H1 (cell line): ENCODE results near the gene FGF21. TPM values are rescaled to one million over a fixed set of nuclear protein-coding genes. Genes with fewer than 3 reads are reported as not detected.

ENCODE experiments used
- CTCF ChIA-PET: fragments of 300-600 bp; sonication (Branson Sonifier 250); formaldehyde crosslinking; loops from one replicate; lab custom pipeline; 2021; ENCODE audit not compliant: partially characterized antibody; lab: Charles Lee
- POLR2A ChIA-PET: fragments of 300-600 bp; sonication (Branson Sonifier 250); formaldehyde crosslinking; loops from one replicate; lab custom pipeline; 2021; ENCODE audit warnings: inconsistent platforms; ENCODE audit not compliant: partially characterized antibody; lab: Charles Lee
- DNase-seq, 2 experiments: peaks; one replicate each; pipeline versions ENCODE4 v3.0.0 to v3.0.0-alpha.2; 2010 to 2022; ENCODE audit warnings: low spot score in 2 of 2, low read depth in 1 of 2, mixed read lengths in 1 of 2
- FAIRE-seq: peaks from 2 replicates; lab custom pipeline; 2011; peaks lifted over from hg19 to GRCh38; lab: Jason Lieb, UNC
- H2AFZ ChIP-seq: 2 replicates; pipeline ENCODE4 v1.8.1; 2012; ENCODE audit warnings: low read length, inconsistent platforms
- H2AK5ac ChIP-seq: 2 replicates; pipeline ENCODE4 v1.6.1; 2013; ENCODE audit warnings: low read depth, low read length
- H2BK120ac ChIP-seq: replicated peaks from 2 replicates; pipeline ENCODE3; 2013; ENCODE audit warnings: low read depth, low read length, inconsistent platforms
- H2BK12ac ChIP-seq: 2 replicates; pipeline ENCODE4 v1.6.1; 2013; ENCODE audit warnings: low read depth, low read length
- H2BK15ac ChIP-seq: 2 replicates; pipeline ENCODE4 v1.6.1; 2013; ENCODE audit warnings: low read length
- H2BK20ac ChIP-seq: 2 replicates; pipeline ENCODE4 v1.6.1; 2013; ENCODE audit warnings: low read length
- H2BK5ac ChIP-seq: 2 replicates; pipeline ENCODE4 v1.6.1; 2013; ENCODE audit warnings: low read depth, low read length
- H3K14ac ChIP-seq: 2 replicates; pipeline ENCODE4 v1.6.1; 2013; ENCODE audit warnings: inconsistent platforms; ENCODE audit not compliant: insufficient read length
- H3K18ac ChIP-seq: 2 replicates; pipeline ENCODE4 v1.6.1; 2013; ENCODE audit warnings: low read length; ENCODE audit errors: extremely low read depth
- H3K23ac ChIP-seq: 2 replicates; pipeline ENCODE4 v1.6.1; 2013; ENCODE audit warnings: inconsistent platforms; ENCODE audit not compliant: insufficient read length
- H3K23me2 ChIP-seq: 2 replicates; pipeline ENCODE4 v1.6.1; 2013; ENCODE audit warnings: low read depth, low read length
- H3K27ac ChIP-seq: 2 replicates; pipeline ENCODE4 v1.6.1; 2011; ENCODE audit warnings: low read depth, low read length, inconsistent platforms
- H3K27me3 ChIP-seq, 4 experiments: replicated peaks in 1 of 4; 1 replicate in 1 of 4; 2 replicates in 3 of 4; pipeline versions ENCODE4 v1.6.1 to v1.8.1; 2011 to 2013; ENCODE audit warnings: low read length in 3 of 4, mild to moderate bottlenecking in 3 of 4, inconsistent platforms in 2 of 4, mixed read lengths in 2 of 4, moderate library complexity in 1 of 4; ENCODE audit not compliant: control insufficient read depth in 3 of 4, insufficient read depth in 3 of 4; ENCODE audit errors: extremely low read depth in 1 of 4
- H3K36me3 ChIP-seq, 4 experiments: 2 replicates each; pipeline versions ENCODE4 v1.6.1 to v1.8.1; 2011 to 2013; ENCODE audit warnings: mild to moderate bottlenecking in 4 of 4, low read length in 3 of 4, moderate library complexity in 2 of 4, control low read depth in 1 of 4, inconsistent platforms in 1 of 4; ENCODE audit not compliant: insufficient read depth in 4 of 4, control insufficient read depth in 2 of 4
- H3K4ac ChIP-seq: replicated peaks from 2 replicates; pipeline ENCODE3; 2013; ENCODE audit warnings: low read length, low read depth, mixed read lengths, inconsistent platforms; ENCODE audit not compliant: insufficient read length
- H3K4me1 ChIP-seq, 4 experiments: replicated peaks in 1 of 4; 1 replicate in 1 of 4; 2 replicates in 3 of 4; pipeline versions ENCODE4 v1.6.1 to v1.8.1; 2011 to 2013; ENCODE audit warnings: low read length in 3 of 4, inconsistent platforms in 2 of 4, mixed read lengths in 1 of 4; ENCODE audit not compliant: insufficient read depth in 4 of 4, control insufficient read depth in 3 of 4
- H3K4me2 ChIP-seq, 2 experiments: 2 replicates each; pipeline versions ENCODE4 v1.6.1 to v1.8.1; 2011 to 2013; ENCODE audit warnings: low read depth in 2 of 2, low read length in 2 of 2, control low read depth in 1 of 2, inconsistent platforms in 1 of 2, mild to moderate bottlenecking in 1 of 2; ENCODE audit not compliant: insufficient read depth in 1 of 2
- H3K4me3 ChIP-seq, 4 experiments: fragments of 200-600, 300-600 bp in 1 of 4; sonication (generic), shearing (Covaris generic), sonication (Bioruptor Twin) in 1 of 4; 2 replicates each; pipeline versions ENCODE4 v1.5.1 to v1.8.1; 2011 to 2016; ENCODE audit warnings: low read length in 4 of 4, low read depth in 3 of 4, control low read depth in 2 of 4, inconsistent platforms in 2 of 4, mild to moderate bottlenecking in 2 of 4, mixed read lengths in 1 of 4, moderate library complexity in 1 of 4; ENCODE audit not compliant: insufficient read depth in 2 of 4; ENCODE audit errors: extremely low read depth in 1 of 4
- H3K56ac ChIP-seq: replicated peaks from 2 replicates; pipeline ENCODE3; 2013; ENCODE audit warnings: low read depth, mild to moderate bottlenecking, mixed read lengths, low read length, inconsistent platforms; ENCODE audit not compliant: insufficient read length
- H3K79me1 ChIP-seq: 2 replicates; pipeline ENCODE4 v1.6.1; 2013; ENCODE audit warnings: low read depth, low read length, control low read depth
- H3K79me2 ChIP-seq, 2 experiments: 2 replicates each; pipeline versions ENCODE4 v1.6.1 to v1.8.1; 2012 to 2013; ENCODE audit warnings: low read length in 2 of 2, mild to moderate bottlenecking in 2 of 2, inconsistent platforms in 1 of 2; ENCODE audit not compliant: insufficient read depth in 2 of 2, control insufficient read depth in 1 of 2
- H3K9ac ChIP-seq, 4 experiments: replicated peaks in 1 of 4; 1 replicate in 1 of 4; 2 replicates in 3 of 4; pipeline versions ENCODE4 v1.6.1 to v1.8.1; 2011 to 2013; ENCODE audit warnings: low read depth in 3 of 4, low read length in 3 of 4, control low read depth in 2 of 4, mild to moderate bottlenecking in 2 of 4, moderate library complexity in 2 of 4, inconsistent platforms in 1 of 4; ENCODE audit errors: extremely low read depth in 1 of 4
- H3K9me3 ChIP-seq, 2 experiments: 2 replicates each; pipeline versions ENCODE4 v1.6.1 to v1.8.1; 2012 to 2013; ENCODE audit warnings: mild to moderate bottlenecking in 2 of 2, moderate library complexity in 2 of 2, control low read depth in 1 of 2, inconsistent platforms in 1 of 2, low read depth in 1 of 2, low read length in 1 of 2, mixed read lengths in 1 of 2; ENCODE audit not compliant: insufficient read depth in 2 of 2
- H4K20me1 ChIP-seq, 2 experiments: replicated peaks in 1 of 2; 2 replicates each; pipeline versions ENCODE3 to v1.8.1; 2011 to 2013; ENCODE audit warnings: inconsistent platforms in 2 of 2, low read length in 2 of 2, mild to moderate bottlenecking in 1 of 2; ENCODE audit not compliant: insufficient read depth in 2 of 2, control insufficient read depth in 1 of 2
- H4K5ac ChIP-seq: 2 replicates; pipeline ENCODE4 v1.6.1; 2013; ENCODE audit warnings: low read length, low read depth, mixed read lengths, inconsistent platforms; ENCODE audit not compliant: insufficient read length
- H4K8ac ChIP-seq: 2 replicates; pipeline ENCODE4 v1.8.0; 2013; ENCODE audit warnings: mild to moderate bottlenecking, moderate library complexity, low read length, inconsistent platforms; ENCODE audit not compliant: insufficient read depth; ENCODE audit errors: extremely low read depth
- H4K91ac ChIP-seq: replicated peaks from 2 replicates; pipeline ENCODE3; 2013; ENCODE audit warnings: low read length, mixed read lengths, inconsistent platforms; ENCODE audit not compliant: insufficient read length
- WGBS, 2 experiments: shearing (Covaris generic) in 1 of 2; methylation state at CpG; one replicate each; pipeline versions ENCODE4 v1.1.6 to v1.1.7; 2013 to 2015; ENCODE audit warnings: low lambda C conversion rate in 2 of 2, mixed read lengths in 2 of 2, inconsistent platforms in 1 of 2, low coverage in 1 of 2, missing lambda C conversion rate in 1 of 2; ENCODE audit not compliant: insufficient replicate concordance in 2 of 2, insufficient coverage in 1 of 2, insufficient read length in 1 of 2; ENCODE audit errors: extremely low coverage in 1 of 2, missing lambda C conversion rate in 1 of 2; 5-methylcytosine and 5-hydroxymethylcytosine counted together
- polyA plus RNA-seq, 7 experiments: library from polyadenylated mRNA; depleted of rRNA in 3 of 7; stranded (reverse) in 5 of 7; unstranded in 2 of 7; fragments of >200 nt in 5 of 7; fragments of 200-250 nt in 2 of 7; gene quantifications; 1 replicate in 5 of 7; 2 replicates in 1 of 7; 4 replicates in 1 of 7; pipeline versions ENCODE4 v1.2.1 to v1.2.3, GENCODE V29; 2011 to 2013; ENCODE audit warnings: missing spikeins in 2 of 7, mixed read lengths in 2 of 7
- total RNA-seq: library from RNA; stranded (reverse); fragmentation: NEBNext Ultra II Directional; extraction: Animal tissue kit (Norgen Biotek cat#: 25700); gene quantifications from 2 replicates; pipeline ENCODE4 v1.2.1, GENCODE V29; 2021

The FGF21 gene
- total and polyA plus RNA-seq, 2 of the 8 experiments (the other 6 are each of a cell fraction or from before 2014, with no cell fraction given) = 0.48 to 0.80 TPM

GRCh38 chr19:48720613-48721296, 34.6 kb upstream of the FGF21 start:
- Histone ChIP-seq H3K23ac (no peak overlapping the region), H4K91ac (peak overlapping the region; percentile 92), H2BK20ac (no peak overlapping the region), H3K27ac (peak overlapping the region; percentile 68; the same call in 1 of the 2 replicates), H4K5ac (peak overlapping the region; percentile 87), H3K4me3 (peak overlapping the region; percentile 59 to 96 (median 84)), H3K79me2 (no peaks in the 10 kb centered on the region), H3K4ac (no peak overlapping the region), H3K36me3 (no peaks in the 10 kb centered on the region), H3K9ac (peak overlapping the region in 3 of 4 experiments; percentile 51 to 79 (median 74); a peak in 6 of 7 replicates), H2AFZ (no peak overlapping the region), H3K4me2 (peak overlapping the region; percentile 25 to 68), H3K14ac (no peak overlapping the region), H3K4me1 (peaks cover 0 to 20% (median 12%) of the 10 kb centered on the region in 4 experiments; a peak in 6 of 7 replicates), H2AK5ac (no peak overlapping the region), H3K56ac (peak overlapping the region; percentile 83), H3K27me3 (no peaks in the 10 kb centered on the region), H3K18ac (peak overlapping the region; percentile 99), H3K79me1 (no peaks in the 10 kb centered on the region), H3K9me3 (no peaks in the 10 kb centered on the region), H2BK12ac (no peak overlapping the region), H2BK5ac (peak overlapping the region; percentile 96), H3K23me2 (peaks cover 8% of the 10 kb centered on the region; the same call in 1 of the 2 replicates), H4K8ac (peak overlapping the region; percentile 91; the same call in 1 of the 2 replicates), H2BK120ac (no peak overlapping the region), H2BK15ac (no peak overlapping the region), H4K20me1 (no peaks in the 10 kb centered on the region)
- ChIA-PET POLR2A (interaction anchor here (0.7 to 1.8 kb wide), 12 partner anchors 8 to 75 kb away, joined by 3 to 9 read pairs (median 4); partner anchors contain the start of genes FUT2 and IZUMO1), CTCF (interaction anchor here (0.7 to 1.2 kb wide), 4 partner anchors 9 to 529 kb away, joined by 3 to 4 read pairs (median 3); no protein-coding TSS in a partner anchor)
- WGBS, 2 experiments = 3% methylated on average over 40 of the region's 42 CpGs; no CpG with 5 or more reads in 1 of the 2 experiments
- FAIRE-seq (peak; percentile 98), DNase-seq (peak; percentile 93 to 97)
